GM12801 (cell line): ENCODE measurements around the gene HNF1A.

Source experiments
- CTCF ChIP-seq: IDR thresholded peaks from one replicate; pipeline ENCODE4 v1.5.1; 2011; ENCODE audit warnings: control low read depth; ENCODE audit not compliant: insufficient read length; ENCODE audit errors: extremely low read depth

Gene HNF1A

GRCh38 chr12:120950807-120951206 is 27.5 kb upstream of the HNF1A start:
- no peak for TF ChIP-seq CTCF

GRCh38 chr12:120955232-120955631 is 23.1 kb upstream of the HNF1A start:
- TF ChIP-seq CTCF: no peak

- TF ChIP-seq CTCF: no peak
These were observed 21.6 kb upstream of the HNF1A start for GRCh38 chr12:120956579-120957300.

GRCh38 chr12:120959111-120959878 is 19.0 kb upstream of the HNF1A start:
- TF ChIP-seq CTCF: no peak

GRCh38 chr12:120960657-120961056 is 17.7 kb upstream of the HNF1A start:
- no peak for TF ChIP-seq CTCF

- no peak for TF ChIP-seq CTCF
These were observed 16.5 kb upstream of the HNF1A start for GRCh38 chr12:120961604-120962531.

- TF ChIP-seq CTCF: no peak
These were observed 15.8 kb upstream of the HNF1A start for GRCh38 chr12:120962532-120963020.
